GM19395 (cell line): Measurements from ENCODE around the gene RAB10.
"Not testable (repeated sequence)": the region's sequence is repeated elsewhere in the genome, so short reads cannot be mapped to it uniquely, and the experiment has no call there.

ENCODE experiments used
- ATAC-seq: cut with Tn5 transposase; IDR thresholded peaks from one replicate; pipeline ENCODE4 v1.9.1; 2021; ENCODE audit warnings: mild to moderate bottlenecking, moderate library complexity; ENCODE audit not compliant: unreplicated experiment

RAB10 gene

GRCh38 chr2:26144953-26145680, 111.2 kb downstream of the RAB10 start:
- no peak for ATAC-seq

GRCh38 chr2:26148501-26148900, 114.6 kb downstream of the RAB10 start:
- no peak for ATAC-seq

- no peak for ATAC-seq
Measured at GRCh38 chr2:26150243-26150642, 116.4 kb downstream of the RAB10 start.

- no peak for ATAC-seq
Measured at GRCh38 chr2:26157580-26157979, 123.7 kb downstream of the RAB10 start.

- ATAC-seq, result no peak
Measured at GRCh38 chr2:26161926-26162325, 128.0 kb downstream of the RAB10 start.

- no peak for ATAC-seq
Measured at GRCh38 chr2:26162963-26163362, 129.1 kb downstream of the RAB10 start.

- no peak for ATAC-seq
Measured at GRCh38 chr2:26164231-26164630, 130.3 kb downstream of the RAB10 start.

GRCh38 chr2:26164641-26165211, 130.8 kb downstream of the RAB10 start:
- ATAC-seq, result no peak

GRCh38 chr2:26165403-26165802, 131.5 kb downstream of the RAB10 start:
- no peak for ATAC-seq

- not testable (repeated sequence) for ATAC-seq
Measured at GRCh38 chr2:26166541-26166940, 132.7 kb downstream of the RAB10 start.

- ATAC-seq, result no peak
Measured at GRCh38 chr2:26168785-26169184, 134.9 kb downstream of the RAB10 start.

- no peak for ATAC-seq
Measured at GRCh38 chr2:26169226-26169625, 135.3 kb downstream of the RAB10 start.

GRCh38 chr2:26169681-26170414, 136.0 kb downstream of the RAB10 start:
- ATAC-seq, result no peak

GRCh38 chr2:26170795-26171194, 136.9 kb downstream of the RAB10 start:
- ATAC-seq, result no peak

GRCh38 chr2:26172189-26172870, 138.4 kb downstream of the RAB10 start:
- ATAC-seq, result no peak

- no peak for ATAC-seq
Measured at GRCh38 chr2:26172871-26173775, 139.2 kb downstream of the RAB10 start, which contains the start of gene GAREM2. GAREM2 (plus strand) TSS chr2:26173088; CDS start chr2:26173221, 133 bp downstream.

GRCh38 chr2:26173776-26174482, 140.0 kb downstream of the RAB10 start:
- ATAC-seq, result no peak

GRCh38 chr2:26174691-26175465, 141.0 kb downstream of the RAB10 start:
- no peak for ATAC-seq
